ENCODE measurements around the gene OR10A3.

GRCh38 chr11:7964873-7965272 is 23.4 kb upstream of the OR10A3 start:
- TF ChIP-seq POLR2AphosphoS5 (IDR thresholded peaks at IDR 0.05; ENCODE audit: low read depth, low read length) (no peak), REST (IDR thresholded peaks at IDR 0.05; ENCODE audit: insufficient read depth in 1 of 2, low read depth in 2 of 2, low read length in 2 of 2) (no peak), TAF1 (IDR thresholded peaks at IDR 0.05; ENCODE audit: borderline replicate concordance, insufficient read depth, low read length) (no peak), SIN3A (IDR thresholded peaks at IDR 0.05; ENCODE audit: borderline replicate concordance, insufficient read depth, low read length) (no peak), FOXP2 (optimal IDR thresholded peaks at IDR 0.05; ENCODE audit: borderline replicate concordance, extremely low read depth, extremely low read length, insufficient read depth) (no peak)

Data from PFSK-1 (cell line).